SK-N-SH (cell line): ENCODE data around the gene BBS4.

ENCODE experiments used
- CHD2 ChIP-seq: fragments of 150-350 bp; IDR thresholded peaks from 2 replicates; pipeline ENCODE4 v1.6.1; 2018; ENCODE audit warnings: low read length; ENCODE audit not compliant: partially characterized antibody
- EZH2phosphoT487 ChIP-seq: fragments of 200-600 bp; sonication (generic); IDR thresholded peaks from 2 replicates; pipeline ENCODE4 v1.6.1; 2017; ENCODE audit warnings: low read depth, mixed run types, mild to moderate bottlenecking, antibody characterized with exemption, moderate library complexity, borderline replicate concordance
- GABPA ChIP-seq: IDR thresholded peaks from 2 replicates; pipeline ENCODE4 v1.4.0; 2012; ENCODE audit warnings: low read depth, mild to moderate bottlenecking
- POLR2AphosphoS5 ChIP-seq: IDR thresholded peaks from 2 replicates; pipeline ENCODE4 v1.6.1; 2012; ENCODE audit warnings: low read depth, low read length
- SMC3 ChIP-seq: IDR thresholded peaks from 2 replicates; pipeline ENCODE4 v1.6.1; 2012; ENCODE audit warnings: low read depth, low read length, improper control_type of control experiment
- TAF1 ChIP-seq: IDR thresholded peaks from 2 replicates; pipeline ENCODE4 v1.6.1; 2012; ENCODE audit warnings: low read depth, mild to moderate bottlenecking, low read length, moderate library complexity, borderline replicate concordance
- TF ChIP-seq, protein P1 (sequence below): fragments of 200-600 bp; sonication (generic); IDR thresholded peaks from 2 replicates; pipeline ENCODE4 v1.6.1; 2017; ENCODE audit warnings: antibody characterized with exemption, mild to moderate bottlenecking, moderate library complexity
- TF ChIP-seq, protein P2 (sequence below): IDR thresholded peaks from 2 replicates; pipeline ENCODE4 v1.6.1; 2012; ENCODE audit warnings: mild to moderate bottlenecking, low read depth, low read length, moderate library complexity
- TF ChIP-seq, protein P3 (sequence below): fragments of 150-350 bp; IDR thresholded peaks from 2 replicates; pipeline ENCODE4 v1.6.1; 2017; ENCODE audit warnings: antibody characterized with exemption, low read length, low read depth, borderline replicate concordance

DNA sequence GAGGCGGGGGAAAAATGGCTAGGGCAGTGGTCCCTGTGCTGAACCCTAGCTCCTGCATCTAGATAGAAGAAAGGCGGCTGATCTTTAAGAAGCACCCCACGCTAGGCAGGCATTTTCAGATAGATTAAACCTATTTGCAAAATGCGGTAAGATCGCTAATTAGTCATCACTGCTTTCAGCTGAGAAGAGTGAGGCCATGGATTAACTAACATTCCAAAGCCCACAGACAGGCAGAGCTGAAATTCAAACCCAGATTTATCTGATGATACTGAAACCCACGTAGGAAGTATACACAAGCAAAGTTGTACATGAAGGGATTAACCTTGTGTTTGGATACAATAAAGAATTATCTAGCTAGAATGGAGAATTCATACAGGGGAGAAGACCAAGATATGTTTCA is 92.8 kb downstream of the BBS4 start:
- TF ChIP-seq, protein P1, sequence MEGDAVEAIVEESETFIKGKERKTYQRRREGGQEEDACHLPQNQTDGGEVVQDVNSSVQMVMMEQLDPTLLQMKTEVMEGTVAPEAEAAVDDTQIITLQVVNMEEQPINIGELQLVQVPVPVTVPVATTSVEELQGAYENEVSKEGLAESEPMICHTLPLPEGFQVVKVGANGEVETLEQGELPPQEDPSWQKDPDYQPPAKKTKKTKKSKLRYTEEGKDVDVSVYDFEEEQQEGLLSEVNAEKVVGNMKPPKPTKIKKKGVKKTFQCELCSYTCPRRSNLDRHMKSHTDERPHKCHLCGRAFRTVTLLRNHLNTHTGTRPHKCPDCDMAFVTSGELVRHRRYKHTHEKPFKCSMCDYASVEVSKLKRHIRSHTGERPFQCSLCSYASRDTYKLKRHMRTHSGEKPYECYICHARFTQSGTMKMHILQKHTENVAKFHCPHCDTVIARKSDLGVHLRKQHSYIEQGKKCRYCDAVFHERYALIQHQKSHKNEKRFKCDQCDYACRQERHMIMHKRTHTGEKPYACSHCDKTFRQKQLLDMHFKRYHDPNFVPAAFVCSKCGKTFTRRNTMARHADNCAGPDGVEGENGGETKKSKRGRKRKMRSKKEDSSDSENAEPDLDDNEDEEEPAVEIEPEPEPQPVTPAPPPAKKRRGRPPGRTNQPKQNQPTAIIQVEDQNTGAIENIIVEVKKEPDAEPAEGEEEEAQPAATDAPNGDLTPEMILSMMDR = no peak
- TF ChIP-seq POLR2AphosphoS5 (no peak), CHD2 (no peak), EZH2phosphoT487 (no peak), SMC3 (no peak), GABPA (no peak), TAF1 (no peak)
- TF ChIP-seq, protein P2, sequence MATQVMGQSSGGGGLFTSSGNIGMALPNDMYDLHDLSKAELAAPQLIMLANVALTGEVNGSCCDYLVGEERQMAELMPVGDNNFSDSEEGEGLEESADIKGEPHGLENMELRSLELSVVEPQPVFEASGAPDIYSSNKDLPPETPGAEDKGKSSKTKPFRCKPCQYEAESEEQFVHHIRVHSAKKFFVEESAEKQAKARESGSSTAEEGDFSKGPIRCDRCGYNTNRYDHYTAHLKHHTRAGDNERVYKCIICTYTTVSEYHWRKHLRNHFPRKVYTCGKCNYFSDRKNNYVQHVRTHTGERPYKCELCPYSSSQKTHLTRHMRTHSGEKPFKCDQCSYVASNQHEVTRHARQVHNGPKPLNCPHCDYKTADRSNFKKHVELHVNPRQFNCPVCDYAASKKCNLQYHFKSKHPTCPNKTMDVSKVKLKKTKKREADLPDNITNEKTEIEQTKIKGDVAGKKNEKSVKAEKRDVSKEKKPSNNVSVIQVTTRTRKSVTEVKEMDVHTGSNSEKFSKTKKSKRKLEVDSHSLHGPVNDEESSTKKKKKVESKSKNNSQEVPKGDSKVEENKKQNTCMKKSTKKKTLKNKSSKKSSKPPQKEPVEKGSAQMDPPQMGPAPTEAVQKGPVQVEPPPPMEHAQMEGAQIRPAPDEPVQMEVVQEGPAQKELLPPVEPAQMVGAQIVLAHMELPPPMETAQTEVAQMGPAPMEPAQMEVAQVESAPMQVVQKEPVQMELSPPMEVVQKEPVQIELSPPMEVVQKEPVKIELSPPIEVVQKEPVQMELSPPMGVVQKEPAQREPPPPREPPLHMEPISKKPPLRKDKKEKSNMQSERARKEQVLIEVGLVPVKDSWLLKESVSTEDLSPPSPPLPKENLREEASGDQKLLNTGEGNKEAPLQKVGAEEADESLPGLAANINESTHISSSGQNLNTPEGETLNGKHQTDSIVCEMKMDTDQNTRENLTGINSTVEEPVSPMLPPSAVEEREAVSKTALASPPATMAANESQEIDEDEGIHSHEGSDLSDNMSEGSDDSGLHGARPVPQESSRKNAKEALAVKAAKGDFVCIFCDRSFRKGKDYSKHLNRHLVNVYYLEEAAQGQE = no peak
- TF ChIP-seq, protein P3, sequence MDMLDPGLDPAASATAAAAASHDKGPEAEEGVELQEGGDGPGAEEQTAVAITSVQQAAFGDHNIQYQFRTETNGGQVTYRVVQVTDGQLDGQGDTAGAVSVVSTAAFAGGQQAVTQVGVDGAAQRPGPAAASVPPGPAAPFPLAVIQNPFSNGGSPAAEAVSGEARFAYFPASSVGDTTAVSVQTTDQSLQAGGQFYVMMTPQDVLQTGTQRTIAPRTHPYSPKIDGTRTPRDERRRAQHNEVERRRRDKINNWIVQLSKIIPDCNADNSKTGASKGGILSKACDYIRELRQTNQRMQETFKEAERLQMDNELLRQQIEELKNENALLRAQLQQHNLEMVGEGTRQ = no peak
